PFSK-1 (cell line): ENCODE data around the gene TMEM143.

Experiments used
- FOXP2 ChIP-seq: optimal IDR thresholded peaks from 2 replicates; pipeline ENCODE3; 2011; ENCODE audit warnings: borderline replicate concordance, control low read depth, inconsistent platforms; ENCODE audit not compliant: insufficient read depth; ENCODE audit errors: extremely low read length, extremely low read depth
- POLR2AphosphoS5 ChIP-seq: IDR thresholded peaks from 2 replicates; pipeline ENCODE4 v1.6.1; 2012; ENCODE audit warnings: low read depth, mild to moderate bottlenecking, control low read depth, low read length, moderate library complexity
- REST ChIP-seq, 2 experiments: IDR thresholded peaks; 2 replicates each; pipeline versions ENCODE4 v1.6.1 to v1.8.0; 2011 to 2012; ENCODE audit warnings: low read depth in 2 of 2, low read length in 2 of 2, control low read depth in 1 of 2, inconsistent platforms in 1 of 2, mild to moderate bottlenecking in 1 of 2, moderate library complexity in 1 of 2; ENCODE audit not compliant: insufficient read depth in 1 of 2
- SIN3A ChIP-seq: IDR thresholded peaks from 2 replicates; pipeline ENCODE4 v1.6.1; 2012; ENCODE audit warnings: mild to moderate bottlenecking, low read length, moderate library complexity, borderline replicate concordance; ENCODE audit not compliant: insufficient read depth
- TAF1 ChIP-seq: IDR thresholded peaks from 2 replicates; pipeline ENCODE4 v1.6.1; 2012; ENCODE audit warnings: low read length, control low read depth, borderline replicate concordance; ENCODE audit not compliant: insufficient read depth

GRCh38 chr19:48302600-48302959, 61.2 kb downstream of the TMEM143 start:
- no peak for TF ChIP-seq POLR2AphosphoS5
- TF ChIP-seq REST (IDR thresholded peaks at IDR 0.05; ENCODE audit: insufficient read depth in 1 of 2, low read depth in 2 of 2, low read length in 2 of 2), result no peak
- TF ChIP-seq SIN3A, result no peak
- no peak for TF ChIP-seq TAF1
- no peak for TF ChIP-seq FOXP2
